GM19043 (cell line): ENCODE results near the gene RARRES2.

ENCODE experiments used
- ATAC-seq: cut with Tn5 transposase; IDR thresholded peaks from one replicate; pipeline ENCODE4 v1.9.1; 2021; ENCODE audit warnings: low read depth; ENCODE audit not compliant: unreplicated experiment

The RARRES2 gene

DNA sequence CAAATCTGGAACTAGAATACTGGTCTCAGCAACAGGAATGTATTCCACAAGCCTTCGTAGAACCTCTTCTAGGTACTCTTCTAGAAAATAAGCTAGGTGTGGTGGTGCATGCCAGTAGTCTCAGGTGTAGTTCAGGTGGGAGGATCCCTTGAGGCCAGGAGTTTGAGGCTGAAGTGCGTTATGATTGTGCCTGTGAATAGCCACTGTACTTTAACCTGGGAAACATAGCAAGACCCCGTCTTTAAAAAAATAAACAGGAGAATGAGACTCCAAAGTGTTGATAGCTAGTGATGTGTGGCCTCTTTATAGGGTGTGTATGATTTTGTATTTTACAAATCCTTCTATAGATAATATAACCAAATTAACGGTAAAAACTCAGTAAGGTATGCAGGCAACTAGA lies 36.2 kb upstream of the RARRES2 start:
- ATAC-seq: no peak

DNA sequence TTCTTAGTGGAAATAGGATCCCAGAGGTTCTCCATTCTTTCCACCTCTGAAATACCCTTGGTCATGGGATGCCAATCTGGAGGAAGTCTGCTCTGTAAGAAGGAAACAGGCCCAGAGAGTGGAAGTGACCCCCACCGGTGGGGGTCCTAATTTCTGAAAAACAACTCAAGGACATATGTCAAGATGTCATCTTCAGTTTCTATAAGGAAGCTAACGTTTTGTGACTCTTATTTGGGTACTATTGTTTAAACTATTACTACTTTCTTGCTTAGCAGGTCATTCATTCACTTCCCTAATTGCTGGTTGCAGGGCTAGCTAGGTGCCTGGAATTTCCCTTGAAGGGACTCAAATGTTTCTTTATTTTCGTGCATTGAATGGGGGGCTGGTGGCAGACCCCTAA lies 35.8 kb upstream of the RARRES2 start:
- ATAC-seq: no peak

- ATAC-seq: no peak
These were observed 35.1 kb upstream of the RARRES2 start for GRCh38 chr7:150376560-150376959.

DNA sequence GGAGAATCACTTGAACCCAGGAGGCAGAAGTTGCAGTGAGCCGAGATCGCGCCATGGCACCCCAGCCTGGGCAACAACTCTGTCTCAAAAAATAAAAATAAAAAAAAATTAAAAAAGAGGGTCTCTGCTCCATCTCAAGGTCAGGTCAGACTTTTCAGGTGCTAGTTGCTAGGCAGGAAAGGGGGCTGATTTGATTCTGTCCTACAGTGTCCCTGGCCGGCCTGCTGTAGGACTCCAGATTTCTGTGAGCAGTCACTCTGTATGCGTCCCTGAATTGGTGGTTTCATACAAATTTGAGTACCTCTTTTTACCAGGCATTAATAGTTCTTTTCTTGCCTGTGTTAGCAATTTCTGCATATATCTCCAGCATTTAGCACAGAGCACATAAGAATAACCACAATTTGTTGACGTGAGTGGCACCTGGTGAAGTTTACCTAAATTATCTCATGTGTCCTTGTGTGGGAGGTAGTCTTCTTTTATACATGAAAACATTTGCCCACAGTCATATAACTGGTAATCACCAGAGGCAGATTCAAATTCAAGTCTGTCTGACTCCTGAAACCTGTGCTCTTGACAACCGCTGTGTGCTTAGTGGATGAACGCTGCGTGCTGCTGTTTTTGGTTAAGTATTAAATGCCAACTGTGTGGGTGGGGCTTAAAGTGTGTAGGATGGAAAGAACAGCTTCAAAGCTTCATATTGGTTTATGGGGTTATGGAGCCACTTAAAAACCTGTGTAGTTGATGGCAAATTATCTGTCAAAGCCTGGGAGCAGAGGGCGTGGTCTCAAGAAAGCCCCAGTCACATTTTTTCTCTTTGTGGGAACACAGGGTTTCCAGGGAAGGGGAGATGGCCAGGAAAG lies 34.5 kb upstream of the RARRES2 start:
- ATAC-seq: no peak

- no peak for ATAC-seq
These were observed 33.0 kb upstream of the RARRES2 start for GRCh38 chr7:150374472-150374871.

GRCh38 chr7:150374026-150374425 lies 32.6 kb upstream of the RARRES2 start:
- no peak for ATAC-seq

GRCh38 chr7:150373049-150373801 lies 31.8 kb upstream of the RARRES2 start:
- ATAC-seq: no peak

DNA sequence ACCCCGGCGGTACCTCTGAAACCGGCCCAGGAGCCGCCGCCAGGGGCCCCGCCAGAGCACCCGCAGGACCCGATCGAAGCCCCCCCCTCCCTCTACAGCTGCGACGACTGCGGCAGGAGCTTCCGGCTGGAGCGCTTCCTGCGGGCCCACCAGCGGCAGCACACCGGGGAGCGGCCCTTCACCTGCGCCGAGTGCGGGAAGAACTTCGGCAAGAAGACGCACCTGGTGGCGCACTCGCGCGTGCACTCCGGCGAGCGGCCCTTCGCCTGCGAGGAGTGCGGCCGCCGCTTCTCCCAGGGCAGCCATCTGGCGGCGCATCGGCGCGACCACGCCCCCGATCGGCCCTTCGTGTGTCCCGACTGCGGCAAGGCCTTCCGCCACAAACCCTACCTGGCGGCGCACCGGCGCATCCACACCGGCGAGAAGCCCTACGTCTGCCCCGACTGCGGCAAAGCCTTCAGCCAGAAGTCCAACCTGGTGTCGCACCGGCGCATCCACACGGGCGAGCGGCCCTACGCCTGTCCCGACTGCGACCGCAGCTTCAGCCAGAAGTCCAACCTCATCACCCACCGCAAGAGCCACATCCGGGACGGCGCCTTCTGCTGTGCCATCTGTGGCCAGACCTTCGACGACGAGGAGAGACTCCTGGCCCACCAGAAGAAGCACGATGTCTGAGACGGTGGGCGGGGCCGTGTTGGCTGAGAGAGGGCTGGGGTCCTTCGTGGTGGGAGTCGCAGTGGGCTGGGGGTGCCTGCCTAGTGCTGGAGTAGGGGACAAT lies 31.0 kb upstream of the RARRES2 start:
- no peak for ATAC-seq

- no peak for ATAC-seq
These were observed 30.5 kb upstream of the RARRES2 start for GRCh38 chr7:150371996-150372270.

DNA sequence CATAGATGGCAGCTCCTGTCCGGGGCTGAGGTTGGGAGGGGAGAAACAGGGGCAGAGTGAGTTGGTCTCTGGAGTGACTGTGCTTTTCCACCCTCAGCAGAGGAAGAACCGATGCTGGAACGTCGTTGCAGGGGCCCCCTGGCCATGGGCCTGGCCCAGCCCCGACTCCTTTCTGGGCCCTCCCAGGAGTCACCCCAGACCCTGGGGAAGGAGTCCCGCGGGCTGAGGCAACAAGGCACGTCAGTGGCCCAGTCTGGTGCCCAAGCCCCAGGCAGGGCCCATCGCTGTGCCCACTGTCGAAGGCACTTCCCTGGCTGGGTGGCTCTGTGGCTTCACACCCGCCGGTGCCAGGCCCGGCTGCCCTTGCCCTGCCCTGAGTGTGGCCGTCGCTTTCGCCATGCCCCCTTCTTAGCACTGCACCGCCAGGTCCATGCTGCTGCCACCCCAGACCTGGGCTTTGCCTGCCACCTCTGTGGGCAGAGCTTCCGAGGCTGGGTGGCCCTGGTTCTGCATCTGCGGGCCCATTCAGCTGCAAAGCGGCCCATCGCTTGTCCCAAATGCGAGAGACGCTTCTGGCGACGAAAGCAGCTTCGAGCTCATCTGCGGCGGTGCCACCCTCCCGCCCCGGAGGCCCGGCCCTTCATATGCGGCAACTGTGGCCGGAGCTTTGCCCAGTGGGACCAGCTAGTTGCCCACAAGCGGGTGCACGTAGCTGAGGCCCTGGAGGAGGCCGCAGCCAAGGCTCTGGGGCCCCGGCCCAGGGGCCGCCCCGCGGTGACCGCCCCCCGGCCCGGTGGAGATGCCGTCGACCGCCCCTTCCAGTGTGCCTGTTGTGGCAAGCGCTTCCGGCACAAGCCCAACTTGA lies 29.9 kb upstream of the RARRES2 start:
- ATAC-seq: no peak

- ATAC-seq: no peak
These were observed 29.2 kb upstream of the RARRES2 start for GRCh38 chr7:150370612-150371071.

GRCh38 chr7:150369748-150370501 lies 28.5 kb upstream of the RARRES2 start:
- no peak for ATAC-seq

DNA sequence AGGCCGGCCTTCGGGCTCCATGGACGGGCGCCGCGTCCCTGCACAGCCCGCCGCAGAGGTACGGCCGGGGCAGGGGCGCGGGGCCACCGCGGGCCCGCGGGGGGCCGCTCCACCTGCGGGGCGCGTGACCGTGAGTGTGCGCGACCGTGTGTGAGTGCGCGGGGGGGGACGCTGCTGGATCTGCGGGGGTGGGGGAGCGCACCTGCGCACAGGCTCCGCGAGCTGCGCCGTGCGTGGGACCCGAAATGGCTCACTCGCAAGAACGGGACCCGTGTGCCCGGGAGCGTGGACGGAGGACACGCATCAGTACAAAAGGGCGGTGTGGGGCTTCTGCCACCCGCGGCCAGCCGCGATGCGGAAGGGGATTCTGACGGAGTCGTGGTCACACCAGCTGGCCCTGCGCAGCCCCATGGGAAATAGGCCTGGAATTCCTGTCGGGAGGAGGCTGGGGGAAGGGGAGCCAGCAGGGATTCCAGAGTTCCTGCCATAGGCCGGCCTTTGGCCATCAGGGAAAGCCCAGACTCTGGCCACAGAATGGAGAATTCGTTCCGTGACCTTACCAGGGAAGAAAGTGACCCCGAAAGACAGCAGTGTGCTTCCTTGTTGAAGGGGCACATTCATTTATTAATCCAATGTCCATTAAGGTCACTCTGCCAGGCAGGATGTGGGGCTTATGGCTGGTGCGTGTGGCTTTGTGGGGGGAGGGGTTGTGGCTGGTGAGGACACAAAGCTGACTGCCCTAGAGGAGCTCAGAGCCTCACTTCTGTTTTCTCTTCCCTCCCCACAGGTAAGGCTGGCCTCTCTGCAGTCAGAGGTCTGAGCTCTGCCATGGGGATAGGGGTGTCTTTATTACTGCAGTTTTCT lies 27.7 kb upstream of the RARRES2 start:
- ATAC-seq: peak; percentile 38

- peak; percentile 46 for ATAC-seq
These were observed 26.9 kb upstream of the RARRES2 start, which contains the start of gene REPIN1 for GRCh38 chr7:150368096-150368883. REPIN1 (plus strand) TSS chr7:150368822; CDS start chr7:150369712, 890 bp downstream.

- no peak for ATAC-seq
These were observed 26.3 kb upstream of the RARRES2 start for GRCh38 chr7:150367677-150368095.

DNA sequence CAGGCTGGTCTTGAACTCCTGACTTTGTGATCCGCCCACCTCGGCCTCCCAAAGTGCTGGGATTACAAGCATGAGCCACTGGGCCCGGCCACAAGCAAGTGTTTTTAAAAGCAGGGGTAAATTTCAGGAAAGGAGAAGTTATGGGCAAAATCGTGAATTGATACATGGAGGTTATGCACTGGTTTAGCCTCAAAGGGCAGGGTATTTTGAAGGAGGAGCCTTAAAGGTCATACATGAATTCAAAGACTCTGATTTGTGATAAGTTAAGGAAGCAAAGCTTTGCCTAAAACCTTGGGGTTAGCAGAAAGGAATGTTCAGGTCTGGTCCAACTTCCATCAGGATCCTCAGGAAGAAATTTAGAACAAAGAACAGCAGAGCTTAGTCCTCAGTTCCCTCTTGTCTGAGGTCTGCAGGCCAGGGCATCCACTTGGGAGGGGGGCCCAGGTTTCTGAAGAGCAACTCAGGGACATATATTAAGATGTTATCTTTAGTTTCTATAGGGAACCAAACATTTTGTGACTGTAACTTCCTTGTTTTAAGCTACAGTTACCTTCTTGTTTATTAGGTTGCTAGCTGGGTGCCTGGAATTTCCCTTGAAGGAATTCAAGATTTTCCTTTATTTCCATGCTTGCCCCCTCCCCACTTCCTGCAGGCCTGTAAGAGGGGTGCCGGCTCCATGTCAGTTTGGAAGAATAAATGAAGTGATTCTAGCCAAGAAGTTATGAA lies 24.4 kb upstream of the RARRES2 start:
- no peak for ATAC-seq

DNA sequence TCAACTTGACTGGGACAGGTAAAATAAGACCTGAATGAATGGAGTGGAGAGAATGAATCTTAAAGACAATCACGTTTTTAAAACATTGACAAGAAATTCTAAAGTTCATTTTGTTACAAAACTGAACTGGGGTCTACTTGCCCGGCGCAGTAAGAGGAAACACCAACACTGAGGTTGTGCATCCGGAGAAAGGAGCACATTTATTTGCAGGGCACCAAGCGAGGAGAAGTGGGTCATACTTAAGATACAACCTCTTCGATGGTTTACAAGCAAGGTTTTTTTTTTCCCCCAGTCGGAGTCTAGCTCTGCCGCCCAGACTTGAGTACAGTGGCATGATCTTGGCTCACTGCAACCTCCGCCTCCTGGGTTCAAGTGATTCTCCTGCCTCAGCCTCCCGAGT lies 23.8 kb upstream of the RARRES2 start:
- no peak for ATAC-seq
